HG03175 (cell line): ENCODE data around the gene REXO1.

Experiments used
- ATAC-seq: cut with Tn5 transposase; IDR thresholded peaks from one replicate; pipeline ENCODE4 v1.9.1; 2021; ENCODE audit warnings: mild to moderate bottlenecking, moderate library complexity; ENCODE audit not compliant: unreplicated experiment

REXO1 gene

DNA sequence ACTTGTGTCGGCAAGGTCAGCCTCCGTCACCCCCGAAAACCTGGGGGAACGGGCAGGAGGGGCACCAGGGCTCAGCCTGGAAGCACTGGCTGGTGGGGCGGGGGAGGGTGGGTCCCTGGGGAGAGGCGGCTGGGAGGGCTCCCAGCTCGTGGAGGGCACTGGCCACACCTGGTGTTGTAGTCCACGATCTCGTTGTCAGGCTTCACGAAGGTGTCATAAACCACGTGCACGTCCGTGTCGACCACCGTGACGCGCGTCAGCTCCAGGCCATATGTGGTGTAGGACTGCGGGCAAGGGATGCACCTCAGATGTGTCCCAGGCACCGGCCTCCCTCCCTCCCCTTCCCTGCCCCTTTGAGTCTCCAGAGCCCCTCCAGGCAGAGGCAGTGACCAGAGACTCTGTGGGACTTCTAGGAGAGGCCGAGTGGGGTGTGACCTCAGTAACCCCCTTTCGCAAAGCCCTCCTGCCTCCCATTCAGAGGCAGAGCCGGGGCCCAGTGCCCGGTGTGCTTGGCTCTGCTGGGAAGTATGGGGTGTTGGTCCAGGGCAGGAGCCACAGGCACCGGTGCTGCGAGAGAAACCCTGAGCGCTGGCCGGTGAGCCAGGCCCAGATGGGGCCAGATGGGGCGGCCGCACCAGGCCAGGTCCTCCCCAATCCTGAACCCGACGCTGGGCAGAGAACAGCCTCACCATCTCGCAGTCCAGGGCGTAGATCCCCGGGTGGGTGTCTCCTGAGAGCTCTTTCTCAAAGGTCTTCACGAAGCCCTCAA is 31.6 kb downstream of the REXO1 start:
- no peak for ATAC-seq

DNA sequence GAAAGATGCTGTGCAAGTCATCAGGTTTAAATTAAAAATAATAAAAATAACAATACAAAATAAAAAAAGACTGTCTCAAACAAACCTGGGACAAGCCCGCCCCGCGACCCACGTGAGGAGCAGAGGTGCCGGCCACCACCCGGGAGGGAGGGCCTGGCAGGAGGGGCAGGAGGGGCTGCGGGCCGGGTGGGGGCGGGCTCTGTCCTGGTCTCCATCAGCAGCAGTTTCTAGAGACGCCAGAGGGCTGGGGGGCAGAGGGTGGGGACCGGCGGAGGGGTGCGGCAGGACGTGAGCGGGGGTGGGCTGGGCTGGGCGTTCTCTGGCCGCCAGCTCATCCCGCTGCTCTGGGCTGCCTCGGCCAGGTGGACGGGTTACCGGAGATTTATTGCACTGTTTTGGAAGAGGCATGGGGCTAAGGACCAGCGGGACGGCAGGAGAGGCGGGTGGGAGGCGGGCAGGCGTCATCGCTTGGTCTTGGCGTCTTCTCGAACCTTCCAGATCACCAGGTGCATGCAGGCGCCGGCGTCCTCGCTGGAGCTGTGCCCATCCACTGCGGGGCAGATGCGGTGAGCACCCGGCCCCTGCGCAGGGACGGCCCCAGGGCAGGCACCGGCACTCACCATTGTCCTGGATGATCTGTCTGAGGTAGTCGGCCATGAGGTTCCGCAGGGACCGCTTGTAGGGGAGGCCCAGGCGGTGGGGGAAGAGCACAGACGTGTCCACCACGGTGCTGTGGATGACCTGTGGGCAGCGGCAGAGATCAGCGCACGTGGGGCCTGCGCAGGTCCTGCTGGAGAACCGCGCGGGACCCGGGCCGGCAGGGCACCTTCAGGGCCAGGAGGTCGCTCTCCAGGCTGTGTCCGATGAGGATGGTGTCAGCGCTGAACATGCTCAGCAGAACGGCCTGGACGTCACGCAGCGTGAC is 32.4 kb downstream of the REXO1 start:
- no peak for ATAC-seq

DNA sequence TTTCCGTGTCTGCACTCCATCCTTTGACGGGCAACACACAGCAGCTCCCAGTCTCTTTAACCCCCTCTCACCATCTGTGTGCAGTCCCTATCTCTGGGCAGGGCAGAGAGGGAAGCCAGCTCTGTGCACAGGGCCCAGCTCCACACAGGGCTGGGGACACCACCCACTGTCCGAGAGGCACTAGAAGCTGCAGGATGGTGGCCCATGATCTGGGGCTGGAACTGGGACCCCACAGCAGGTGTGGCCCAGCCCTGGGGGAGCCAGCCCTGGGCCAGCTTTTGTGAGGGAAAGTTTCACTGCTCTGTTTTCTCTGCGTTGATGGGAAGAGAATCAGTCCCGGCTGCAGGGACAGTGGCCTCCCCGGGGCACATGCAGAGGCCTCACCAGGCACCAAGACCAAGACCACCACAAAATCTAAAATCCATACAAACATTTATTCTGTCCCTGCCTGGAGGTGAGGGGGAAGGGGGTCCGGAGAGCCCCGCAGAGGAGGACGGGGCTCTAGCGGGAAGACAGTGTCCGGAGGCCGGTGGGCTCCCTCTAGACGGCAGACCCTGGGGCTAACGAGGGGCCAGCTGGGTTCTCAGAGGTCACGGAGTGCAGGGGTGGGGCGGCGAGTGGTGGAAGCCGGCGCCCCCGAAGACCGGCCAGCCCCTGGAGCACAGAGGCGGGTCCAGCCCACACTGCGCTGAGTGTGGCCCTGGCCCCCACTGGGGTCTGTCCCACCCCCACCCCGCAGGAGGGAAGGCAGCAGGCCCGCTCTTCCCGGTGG is 33.3 kb downstream of the REXO1 start:
- ATAC-seq, result no peak

DNA sequence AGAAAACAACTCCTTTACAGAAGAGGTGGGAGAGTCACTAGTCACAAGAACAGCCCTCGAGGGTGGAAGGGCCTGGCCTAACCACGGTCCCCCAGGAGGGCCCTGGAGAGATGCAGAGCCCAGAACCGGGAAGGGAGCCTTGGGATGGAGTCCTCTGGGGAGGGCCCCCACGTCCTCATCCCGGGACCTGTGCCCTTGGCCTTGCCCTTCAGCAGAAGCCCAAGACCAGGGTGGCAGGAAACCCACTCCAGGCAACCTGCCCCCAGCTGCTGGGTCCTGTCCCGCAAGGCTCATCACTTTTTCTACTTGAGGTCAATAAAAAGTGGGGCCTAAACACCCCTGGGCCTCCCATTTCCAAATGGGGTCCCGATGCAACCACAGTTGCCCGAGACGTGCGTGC is 33.9 kb downstream of the REXO1 start:
- no peak for ATAC-seq

DNA sequence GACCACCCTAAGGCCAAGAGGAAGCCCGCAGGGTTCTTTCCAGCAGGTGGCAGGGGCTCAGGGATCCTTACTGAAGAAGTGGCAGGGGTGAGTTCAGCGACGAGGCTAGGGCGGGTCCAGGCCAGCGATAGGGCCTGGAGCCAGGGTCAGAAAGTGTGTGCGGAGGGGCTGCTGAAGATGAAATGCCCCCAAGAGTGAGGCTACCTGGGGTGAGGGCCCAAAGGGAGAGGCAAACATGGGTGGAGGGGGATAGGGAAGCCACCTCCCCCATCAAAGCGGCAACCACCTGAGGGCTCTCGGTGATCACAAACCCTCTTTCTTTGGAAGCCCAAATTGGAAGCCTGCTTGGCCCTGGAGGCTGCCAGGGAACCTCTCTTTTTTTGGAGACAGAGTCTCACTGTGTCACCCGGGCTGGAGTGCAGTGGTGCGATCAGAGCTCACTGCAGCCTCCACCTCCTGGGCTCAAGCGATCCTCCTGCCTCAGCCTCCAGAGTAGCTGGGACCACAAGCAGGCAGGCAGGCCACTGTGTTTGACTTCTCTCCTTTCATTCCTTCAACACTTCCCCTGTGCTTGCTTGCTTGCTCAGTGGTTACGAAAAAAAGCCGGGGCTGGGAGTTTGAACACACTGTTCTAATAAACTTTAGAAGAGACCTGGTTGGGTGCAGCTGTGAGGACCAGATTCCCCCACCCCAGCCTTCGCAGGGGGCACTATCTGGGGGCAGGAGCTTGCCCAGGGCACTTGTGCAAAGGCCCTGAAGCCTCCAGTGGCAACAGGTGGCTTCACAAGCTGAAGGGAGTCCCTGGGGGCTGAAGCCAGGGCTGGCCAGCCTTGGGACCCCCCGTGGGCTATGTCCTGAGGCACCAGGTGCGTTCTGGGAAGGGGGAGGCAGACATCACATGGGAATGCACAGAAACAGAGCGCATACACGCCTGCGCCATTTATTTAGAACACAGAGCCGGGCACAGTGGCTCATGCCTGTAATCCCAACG is 34.8 kb downstream of the REXO1 start:
- ATAC-seq, result no peak

DNA sequence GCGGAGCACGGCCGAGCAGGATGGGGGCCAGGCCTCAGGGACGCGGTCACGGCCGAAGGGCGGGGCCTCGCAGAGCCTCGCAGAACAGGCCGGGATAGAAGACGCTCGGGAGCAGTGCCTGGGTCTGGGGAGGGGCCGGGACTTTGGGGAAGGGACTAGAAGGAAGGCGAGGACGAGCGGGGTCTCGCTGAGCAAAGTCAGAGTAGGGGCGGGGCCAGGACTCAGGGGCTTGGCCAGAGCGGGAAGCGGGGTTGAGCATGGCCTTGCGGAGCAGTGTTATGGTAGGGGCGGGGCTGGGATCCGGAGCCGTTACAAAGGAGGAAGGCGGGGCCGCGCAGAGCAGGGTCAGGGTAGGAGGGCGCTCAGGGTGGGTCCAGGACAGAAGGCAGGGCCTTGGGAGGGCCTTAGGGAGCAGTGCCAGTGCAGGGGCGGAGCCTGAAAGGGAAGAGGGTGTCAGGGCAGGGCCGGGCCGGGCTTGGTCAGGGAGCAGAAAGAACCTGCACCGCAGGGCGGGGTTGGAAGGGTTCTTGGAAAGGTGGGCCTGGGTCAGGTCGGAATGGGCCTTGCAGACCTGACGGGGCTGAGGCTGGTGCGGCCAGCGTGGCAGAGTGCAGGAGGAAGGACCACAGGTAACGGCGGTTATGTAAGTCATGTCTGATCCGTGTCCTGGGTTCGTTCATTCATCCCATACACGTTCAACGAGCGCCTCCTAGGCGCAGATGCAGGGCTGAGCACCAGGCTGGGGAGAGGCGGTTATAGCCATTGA is 35.7 kb downstream of the REXO1 start:
- peak; percentile 71 for ATAC-seq

DNA sequence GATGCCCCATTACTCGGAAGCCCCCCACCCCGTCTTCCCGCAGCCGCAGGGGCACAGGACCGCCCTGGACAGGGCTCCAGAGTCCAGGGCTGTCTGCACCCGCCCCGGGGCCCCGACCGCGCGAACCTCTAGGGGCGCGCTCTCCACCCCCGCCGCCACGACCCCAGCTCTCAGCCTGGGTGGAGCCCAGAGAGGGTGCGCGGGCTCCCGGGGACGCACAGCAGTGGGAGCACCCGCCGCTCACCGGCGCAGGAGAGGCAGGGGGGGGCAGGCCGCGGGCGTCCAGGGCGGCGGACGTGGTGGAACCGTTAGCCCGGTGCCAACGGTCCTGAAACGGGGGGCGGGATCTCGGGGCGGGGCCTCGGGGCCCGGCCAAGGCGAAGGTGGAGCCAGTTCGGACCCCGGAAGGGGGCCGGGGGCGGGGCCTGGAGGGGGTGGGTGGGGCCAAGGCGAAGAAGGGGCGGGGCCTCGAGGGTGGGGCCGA is 36.3 kb downstream of the REXO1 start, which contains the start of gene ATP8B3:
ATP8B3 (minus strand) TSS at position 335 of the 484 bp plus-strand sequence. CDS start 540 bp downstream, outside the sequence.
- ATAC-seq, result peak; percentile 4

DNA sequence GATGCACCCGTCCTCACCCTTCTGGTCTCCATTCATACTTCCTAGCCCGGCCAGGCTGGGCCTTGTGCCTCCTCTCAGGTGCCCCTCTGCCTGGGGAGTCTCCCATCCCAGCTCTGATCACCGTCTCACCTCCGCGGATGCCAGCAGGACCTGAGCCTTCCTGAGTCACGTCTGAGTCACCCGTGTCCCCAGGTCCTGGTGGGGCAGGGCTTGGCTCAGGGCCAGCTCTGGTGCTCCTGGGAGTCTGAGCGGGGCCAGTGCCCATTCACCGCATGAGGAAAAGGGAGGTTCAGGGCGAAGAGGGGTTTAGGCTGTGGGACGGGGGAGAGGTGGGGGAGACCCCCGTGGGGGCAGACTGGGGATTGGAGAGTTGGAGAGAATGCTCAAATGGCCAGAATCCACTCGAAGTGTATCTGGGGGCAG is 36.8 kb downstream of the REXO1 start:
- no peak for ATAC-seq

DNA sequence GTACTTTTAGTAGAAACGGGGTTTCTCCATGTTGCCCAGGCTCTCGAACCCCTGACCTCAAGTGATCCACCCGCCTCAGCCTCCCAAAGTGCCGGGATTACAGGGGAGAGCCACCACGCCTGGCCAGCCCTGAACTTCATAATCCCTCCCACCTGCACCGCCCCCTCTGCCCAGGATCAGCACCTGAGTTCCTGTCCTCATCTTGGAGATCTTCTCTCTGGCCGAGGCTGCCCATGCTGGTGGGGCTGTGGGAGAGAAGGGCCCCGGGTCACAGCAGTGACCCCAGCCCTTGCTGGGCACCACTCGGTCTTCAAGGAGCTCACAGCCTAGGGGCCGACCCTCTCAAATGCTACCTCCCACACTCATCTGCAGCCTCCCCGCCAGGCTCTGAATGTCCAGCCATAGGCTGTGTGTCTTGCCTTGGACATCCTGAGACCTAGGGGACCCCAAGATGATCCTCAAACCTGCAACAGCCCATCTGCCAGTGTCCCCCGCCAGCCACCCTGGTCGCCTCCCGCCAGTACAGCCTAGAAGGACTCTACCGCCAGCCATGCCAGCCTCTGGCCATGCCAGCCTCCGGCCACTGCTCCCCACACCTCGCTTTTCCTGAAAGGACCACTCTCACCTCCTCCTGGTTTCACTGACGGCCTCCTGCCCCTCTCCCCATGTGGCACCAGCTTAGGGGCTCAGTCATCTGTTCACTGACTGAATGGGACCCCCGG is 37.7 kb downstream of the REXO1 start:
- ATAC-seq, result no peak

DNA sequence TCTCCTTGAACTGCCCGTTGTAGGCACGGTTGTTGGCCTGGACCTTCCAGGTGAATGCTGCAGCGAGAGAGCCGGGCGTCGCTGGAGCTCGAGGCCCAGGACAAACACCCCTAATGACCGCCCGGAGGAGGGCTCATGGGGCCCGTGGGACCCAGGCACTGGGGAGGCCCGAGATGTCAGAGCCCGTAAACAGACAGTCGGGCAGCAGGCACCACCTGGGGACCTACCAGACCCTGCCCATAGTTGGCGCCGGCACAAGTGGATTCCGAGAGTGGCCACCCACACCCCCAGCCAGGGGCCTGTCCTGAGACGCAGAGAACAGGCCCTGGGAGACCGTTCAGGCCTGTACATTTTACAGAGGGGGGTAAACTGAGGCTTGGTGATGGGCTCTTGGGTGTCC is 38.6 kb downstream of the REXO1 start:
- no peak for ATAC-seq

DNA sequence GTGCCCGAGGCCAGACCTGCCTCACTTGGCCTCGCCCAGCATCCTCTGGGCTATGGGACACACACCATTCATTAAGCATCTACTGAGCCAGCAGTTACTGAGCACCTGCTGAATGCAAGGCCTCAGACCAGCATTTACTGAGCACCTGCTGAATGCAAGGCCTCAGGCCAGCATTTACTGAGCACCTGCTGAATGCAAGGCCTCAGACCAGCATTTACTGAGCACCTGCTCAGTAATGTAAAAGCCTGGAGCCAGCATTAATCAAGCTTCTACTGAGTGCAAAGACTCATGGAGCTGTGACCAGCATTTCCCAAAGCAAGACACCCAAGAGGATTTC is 39.9 kb downstream of the REXO1 start:
- ATAC-seq, result no peak

DNA sequence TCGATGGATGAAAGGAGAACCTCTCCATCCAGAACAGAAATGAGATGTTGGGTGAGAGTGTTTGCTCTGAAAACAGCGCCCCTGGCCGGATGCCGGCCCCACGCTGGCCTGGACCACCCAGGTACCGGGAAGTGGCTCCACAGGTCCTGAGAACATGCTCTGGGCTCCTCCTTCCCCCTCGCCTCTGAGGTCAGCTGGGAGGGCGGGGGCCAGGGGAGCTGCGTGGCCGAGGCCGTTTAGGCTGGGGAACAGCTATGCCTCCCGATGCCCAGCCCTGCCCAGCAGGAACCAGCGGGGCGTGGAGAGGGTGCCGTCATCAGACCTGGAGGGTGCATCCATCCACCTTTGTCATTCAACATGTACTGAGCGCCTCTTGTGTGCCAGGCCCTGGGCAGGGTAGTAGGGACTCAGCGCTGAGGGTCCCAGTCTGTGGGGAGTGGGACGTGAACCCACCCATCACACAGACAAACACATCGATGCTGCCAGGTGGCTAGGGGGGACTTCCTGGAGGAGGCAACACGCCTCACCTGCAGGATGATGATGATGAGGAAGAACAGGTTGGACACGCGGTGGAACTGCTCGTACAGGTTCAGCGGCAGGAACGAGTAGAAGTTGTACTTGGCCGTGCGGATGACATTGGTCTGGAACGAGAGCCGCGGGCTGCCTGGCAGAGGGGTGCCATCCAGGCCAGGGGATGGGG is 40.4 kb downstream of the REXO1 start:
- ATAC-seq, result no peak

DNA sequence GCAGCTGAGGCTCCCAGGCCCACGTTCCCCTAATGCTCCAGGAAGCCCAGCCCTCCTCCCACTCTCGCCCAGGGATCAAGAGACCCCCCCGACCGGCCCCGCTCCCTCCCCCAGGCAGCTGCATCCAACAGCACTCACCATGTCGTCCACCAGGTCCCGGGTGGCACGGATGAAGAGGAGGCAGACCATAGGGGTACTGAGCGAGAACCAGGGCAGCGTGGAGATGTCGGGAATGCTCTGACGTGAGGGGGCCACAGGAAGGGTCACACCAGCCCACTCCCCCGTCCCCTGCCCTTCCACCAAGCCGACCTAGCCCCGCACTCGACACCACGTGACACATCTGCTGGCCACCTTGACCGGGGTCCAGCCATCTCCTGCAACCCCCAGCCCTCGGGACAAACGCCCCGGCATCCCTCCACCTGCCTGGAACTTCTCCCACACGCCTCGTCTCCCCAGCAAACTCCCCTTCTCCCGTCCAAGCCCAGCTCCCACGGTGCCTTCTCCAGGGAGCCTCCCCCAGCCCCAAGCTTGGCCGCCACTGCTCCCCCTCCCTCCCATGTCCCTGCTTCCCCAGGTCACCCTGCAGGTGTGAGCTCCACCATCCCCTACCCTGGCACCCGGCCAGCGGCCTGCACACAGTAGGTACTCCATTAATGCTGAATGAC is 41.1 kb downstream of the REXO1 start:
- no peak for ATAC-seq

DNA sequence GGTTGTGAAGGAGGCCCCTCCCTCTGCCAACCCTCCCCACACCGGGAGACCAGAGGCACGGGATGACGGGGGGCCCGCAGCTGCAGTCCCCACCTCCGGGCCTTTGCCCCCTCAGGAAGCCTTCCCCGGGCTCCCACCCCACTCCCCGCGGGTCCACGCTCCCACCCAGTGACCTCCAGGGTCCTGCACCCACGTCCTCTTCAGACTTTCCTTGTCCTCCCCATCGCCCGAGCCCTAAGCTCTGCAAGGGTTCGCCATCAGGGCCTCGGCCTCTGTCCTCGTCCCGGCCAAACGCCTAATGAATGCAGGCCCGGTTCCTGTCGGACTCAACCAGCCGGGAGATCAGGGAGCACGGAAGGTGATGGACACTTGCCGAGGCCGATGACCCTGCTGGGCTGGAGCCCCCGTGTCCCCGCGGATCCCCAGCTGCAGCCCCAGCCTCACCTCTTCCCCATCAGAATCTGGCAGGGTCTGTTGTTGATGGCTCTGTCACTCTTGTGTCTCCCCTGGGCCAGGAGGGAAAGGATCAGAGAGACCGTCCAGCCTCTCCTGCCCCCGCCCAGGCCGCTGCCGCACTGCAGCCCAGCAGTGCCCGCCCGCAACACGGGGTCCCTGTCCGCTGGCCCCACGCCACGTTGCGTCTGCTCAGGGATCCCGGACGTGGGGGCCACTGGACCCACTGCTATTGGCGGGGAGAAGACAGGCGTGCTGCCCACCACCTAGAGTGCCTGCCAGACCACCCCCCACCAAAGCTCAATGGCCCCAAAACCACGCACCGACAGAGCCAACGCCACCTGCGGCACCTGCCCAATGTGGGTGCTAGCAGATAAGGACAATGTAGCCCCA is 41.9 kb downstream of the REXO1 start:
- ATAC-seq, result no peak

DNA sequence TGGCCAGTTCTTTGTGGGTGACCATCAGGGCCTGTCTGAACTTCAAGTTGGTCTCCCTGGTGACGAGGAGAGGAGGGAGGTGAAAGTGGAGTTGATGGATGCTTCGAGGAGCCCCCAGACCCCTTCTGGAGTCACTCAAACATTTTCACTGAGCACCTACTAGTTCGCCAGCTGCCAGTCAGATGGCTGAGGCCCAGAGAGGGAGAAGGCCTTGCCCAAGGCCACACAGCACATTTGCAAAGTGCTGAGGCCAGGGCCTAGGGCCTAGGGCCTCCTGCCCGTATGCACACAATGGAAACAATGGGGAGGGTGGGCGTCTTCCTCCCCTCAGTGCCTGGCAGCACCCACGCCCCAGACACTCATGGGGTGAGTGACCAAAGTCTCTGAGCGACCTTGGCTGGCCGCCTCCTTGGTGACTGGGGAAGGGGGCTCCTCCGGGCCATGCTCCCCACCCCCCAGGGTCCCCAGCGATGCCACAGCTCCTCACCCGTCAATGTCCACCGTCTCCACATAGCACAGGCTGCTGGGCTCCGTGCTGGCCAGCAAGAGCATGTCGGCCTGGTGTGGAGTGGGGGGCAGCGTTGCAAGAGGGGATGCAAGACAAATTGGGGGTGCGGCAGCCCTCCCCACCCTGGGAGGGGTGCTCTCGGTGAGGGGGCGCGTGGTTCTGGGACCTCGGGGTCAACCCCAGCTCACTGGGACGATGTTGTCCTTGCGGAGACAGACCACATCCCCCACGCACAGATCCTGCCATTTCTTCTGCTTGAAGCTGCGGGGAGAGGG is 42.7 kb downstream of the REXO1 start:
- no peak for ATAC-seq

DNA sequence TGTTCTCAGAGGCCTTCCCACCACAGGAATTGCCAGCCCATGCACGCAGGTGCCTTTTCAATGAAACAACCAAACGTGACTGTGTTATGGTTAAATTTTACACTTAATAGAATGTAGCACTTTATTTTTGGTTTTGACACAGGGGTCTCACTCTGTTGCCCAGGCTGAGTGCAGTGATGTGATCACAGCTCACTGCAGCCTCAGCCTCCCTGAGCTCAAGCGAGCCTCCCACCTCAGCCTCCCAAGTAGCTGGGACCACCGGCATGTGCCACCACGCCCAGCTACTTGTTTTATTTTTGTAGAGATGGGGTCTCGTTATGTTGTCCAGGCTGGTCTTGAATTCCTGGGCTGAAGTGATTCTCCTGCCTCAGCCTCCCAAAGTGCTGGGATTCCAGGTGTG is 43.4 kb downstream of the REXO1 start:
- no peak for ATAC-seq
